Nephron progenitor cell (in vitro differentiated cells): ENCODE measurements around the gene ASXL1.
"Not testable (repeated sequence)": the region's sequence is repeated elsewhere in the genome, so short reads cannot be mapped to it uniquely, and the experiment has no call there.

Experiments
- DNase-seq: peaks from one replicate; pipeline ENCODE4 v3.0.0; 2021
- H3K27ac Mint-ChIP-seq: 2 replicates; pipeline ENCODE4 v1.8.0; 2021; ENCODE audit warnings: mild to moderate bottlenecking, moderate library complexity, mixed read lengths
- H3K27me3 Mint-ChIP-seq: 2 replicates; pipeline ENCODE4 v1.8.0; 2021; ENCODE audit warnings: mild to moderate bottlenecking, low read depth, mixed read lengths; ENCODE audit not compliant: poor library complexity
- H3K36me3 Mint-ChIP-seq: 2 replicates; pipeline ENCODE4 v1.8.0; 2021; ENCODE audit warnings: low read depth, mixed read lengths
- H3K4me1 Mint-ChIP-seq: 2 replicates; pipeline ENCODE4 v1.8.0; 2021; ENCODE audit warnings: mixed read lengths
- H3K4me3 Mint-ChIP-seq: 2 replicates; pipeline ENCODE4 v1.8.0; 2021; ENCODE audit warnings: mild to moderate bottlenecking, moderate library complexity, mixed read lengths
- H3K9me3 Mint-ChIP-seq: 2 replicates; pipeline ENCODE4 v1.8.0; 2021; ENCODE audit warnings: mild to moderate bottlenecking, moderate library complexity, mixed read lengths
- CTCF ChIP-seq: fragments of 200-600 bp; sonication (generic); IDR thresholded peaks from 2 replicates; pipeline ENCODE4 v1.5.0; 2021; ENCODE audit warnings: antibody characterized with exemption

The ASXL1 gene

GRCh38 chr20:32352121-32352720 is 5.9 kb upstream of the ASXL1 start:
- Mint-ChIP-seq H3K27ac (no peak overlapping the region), H3K36me3 (no peaks in the 10 kb centered on the region), H3K9me3 (no peaks in the 10 kb centered on the region), H3K4me1 (peaks cover 4% of the 10 kb centered on the region), H3K27me3 (peaks cover 4% of the 10 kb centered on the region), H3K4me3 (no peak overlapping the region)
- DNase-seq = no peak
- TF ChIP-seq CTCF = no peak

DNA sequence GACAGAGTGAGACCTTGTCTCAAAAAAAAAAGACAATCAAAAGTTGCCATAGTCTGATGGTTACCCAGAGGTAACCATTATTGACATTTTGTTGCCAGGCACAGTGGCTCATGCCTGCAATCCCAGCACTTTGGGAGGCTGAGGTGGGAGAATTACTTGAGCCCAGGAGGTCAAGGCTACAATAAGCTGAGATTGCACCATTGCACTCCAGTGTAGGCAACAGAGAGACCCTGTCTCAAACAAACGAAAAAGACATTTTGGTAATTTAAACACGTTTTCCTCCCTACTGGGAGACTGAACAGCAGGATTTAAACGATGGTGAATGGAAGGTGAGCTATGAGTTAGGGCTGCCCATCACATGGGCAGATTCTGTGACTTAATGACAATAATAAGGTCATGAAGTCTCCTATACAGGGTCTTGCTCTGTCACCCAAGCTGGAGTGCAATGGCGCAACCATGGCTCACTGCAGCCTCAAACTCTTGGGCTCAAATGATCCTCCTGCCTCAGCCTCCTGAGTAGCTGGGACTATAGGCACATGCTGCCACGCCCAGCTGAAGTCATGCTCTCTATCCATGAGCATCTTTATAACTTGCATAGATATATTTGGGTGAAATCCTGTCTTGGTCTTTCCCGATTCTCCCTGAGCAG is 4.2 kb upstream of the ASXL1 start:
- H3K4me3 Mint-ChIP-seq = no peak overlapping the region

DNA sequence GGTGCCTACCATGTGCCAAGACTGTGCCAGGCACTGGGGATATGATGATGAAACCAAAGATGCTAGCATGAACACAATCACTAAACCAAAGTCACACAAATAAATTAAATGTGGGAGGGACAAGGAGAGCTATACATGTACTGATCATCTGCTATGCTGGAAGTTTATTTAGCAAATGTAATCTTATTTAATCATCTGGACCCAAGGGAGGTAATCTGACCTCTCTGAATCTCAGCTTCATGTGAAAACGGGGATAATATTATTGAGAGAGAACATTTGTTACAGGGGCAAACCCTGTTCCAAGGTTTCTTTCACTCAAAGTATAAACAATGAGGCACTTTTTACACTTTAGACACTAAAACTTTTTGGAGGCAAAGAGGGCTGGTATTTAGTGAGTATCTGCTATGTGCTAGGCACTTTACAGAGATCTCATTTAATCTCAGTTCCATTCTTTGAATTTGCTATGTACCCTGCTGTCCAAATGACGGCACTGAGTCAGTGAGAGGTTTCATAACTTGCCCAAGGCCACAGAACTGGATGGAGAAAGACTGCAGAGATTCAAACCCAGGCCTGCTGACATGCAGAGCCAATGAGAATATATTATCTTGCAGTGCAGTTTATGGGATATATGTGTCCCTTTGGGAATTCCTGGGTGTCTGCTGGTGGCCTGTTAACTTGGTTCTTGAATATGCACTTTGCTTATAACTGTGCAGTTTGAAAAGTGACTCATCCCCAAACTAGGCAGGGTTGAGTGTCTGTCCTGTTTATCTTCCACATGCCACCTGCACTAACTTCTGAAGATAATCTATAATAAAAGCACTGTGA is 3.3 kb upstream of the ASXL1 start:
- TF ChIP-seq CTCF = no peak
- peaks cover 16% of the 10 kb centered on the region for H3K4me1 Mint-ChIP-seq
- H3K27me3 Mint-ChIP-seq = peaks cover 4% of the 10 kb centered on the region
- no peaks in the 10 kb centered on the region for H3K9me3 Mint-ChIP-seq
- DNase-seq = no peak
- H3K36me3 Mint-ChIP-seq = peaks cover 6% of the 10 kb centered on the region
- H3K4me3 Mint-ChIP-seq = no peak overlapping the region
- H3K27ac Mint-ChIP-seq = no peak overlapping the region

More for the DNA sequence above, 4.2 kb upstream of the ASXL1 start:
- no peak for DNase-seq
- H3K36me3 Mint-ChIP-seq = no peaks in the 10 kb centered on the region
- no peak overlapping the region for H3K27ac Mint-ChIP-seq
- no peak for TF ChIP-seq CTCF
- no peaks in the 10 kb centered on the region for H3K9me3 Mint-ChIP-seq
- H3K4me1 Mint-ChIP-seq = peaks cover 9% of the 10 kb centered on the region
- peaks cover 4% of the 10 kb centered on the region for H3K27me3 Mint-ChIP-seq

- H3K36me3 Mint-ChIP-seq = peaks cover 12% of the 10 kb centered on the region
- H3K27me3 Mint-ChIP-seq = peaks cover 4% of the 10 kb centered on the region
- no peak for TF ChIP-seq CTCF
- H3K4me3 Mint-ChIP-seq = no peak overlapping the region
- H3K9me3 Mint-ChIP-seq = peaks cover under 1% of the 10 kb centered on the region
- no peak overlapping the region for H3K27ac Mint-ChIP-seq
- no peak for DNase-seq
- H3K4me1 Mint-ChIP-seq = peaks cover 22% of the 10 kb centered on the region
Measured at GRCh38 chr20:32355417-32355841, 2.7 kb upstream of the ASXL1 start.

DNA sequence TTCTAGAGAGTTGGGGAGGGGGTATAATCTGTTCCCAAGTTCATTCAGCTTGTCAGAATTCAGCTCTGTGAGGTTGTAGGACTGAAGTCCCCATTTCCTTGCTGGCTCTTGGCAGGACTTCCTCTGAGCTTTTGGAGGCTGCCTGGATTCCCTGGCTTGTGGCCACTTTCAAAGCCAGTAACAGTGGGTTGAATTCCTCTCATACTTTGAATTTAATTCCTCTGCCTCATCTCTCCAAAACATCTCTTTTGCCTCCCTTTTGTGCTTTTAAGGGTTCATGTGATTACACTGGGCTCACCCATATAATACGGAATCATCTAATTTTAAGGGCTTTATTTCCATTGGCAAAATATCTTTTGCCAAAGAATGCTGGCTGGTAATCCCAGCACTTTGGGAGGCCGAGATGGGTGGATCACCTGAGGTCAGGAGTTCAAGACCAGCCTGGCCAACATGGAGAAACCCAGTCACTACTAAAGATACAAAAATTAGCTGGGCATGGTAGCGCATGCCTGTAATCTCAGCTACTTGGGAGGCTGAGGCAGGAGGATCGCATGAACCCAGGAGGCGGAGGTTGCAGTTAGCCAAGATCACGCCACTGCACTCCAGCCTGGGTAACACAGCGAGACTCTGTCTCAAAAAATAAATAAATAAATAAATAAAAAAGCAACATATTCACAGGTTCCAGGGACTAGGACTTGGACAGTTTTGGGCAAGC is 2.1 kb upstream of the ASXL1 start:
- not testable (repeated sequence) for H3K27ac Mint-ChIP-seq, H3K4me3 Mint-ChIP-seq, H3K27me3 Mint-ChIP-seq, DNase-seq, H3K9me3 Mint-ChIP-seq
- Mint-ChIP-seq H3K36me3 (peaks cover 16% of the 10 kb centered on the region), H3K4me1 (peaks cover 26% of the 10 kb centered on the region)
